AG09309 (cell line): Measurements from ENCODE around the gene GAB1.

Experiments
- DNase-seq: peaks from one replicate; pipeline ENCODE4 v3.0.0-alpha.2; 2010; ENCODE audit warnings: low read depth
- H3K4me3 ChIP-seq: 2 replicates; pipeline ENCODE4 v1.5.1; 2011; ENCODE audit warnings: mild to moderate bottlenecking, low read depth, low read length, moderate library complexity; ENCODE audit not compliant: control insufficient read depth
- TF ChIP-seq, protein P1 (sequence below): IDR thresholded peaks from 2 replicates; pipeline ENCODE4 v1.5.1; 2011; ENCODE audit warnings: mild to moderate bottlenecking, low read depth, low read length, inconsistent platforms; ENCODE audit not compliant: insufficient read depth, control insufficient read depth; ENCODE audit errors: missing control alignments

The GAB1 gene

DNA sequence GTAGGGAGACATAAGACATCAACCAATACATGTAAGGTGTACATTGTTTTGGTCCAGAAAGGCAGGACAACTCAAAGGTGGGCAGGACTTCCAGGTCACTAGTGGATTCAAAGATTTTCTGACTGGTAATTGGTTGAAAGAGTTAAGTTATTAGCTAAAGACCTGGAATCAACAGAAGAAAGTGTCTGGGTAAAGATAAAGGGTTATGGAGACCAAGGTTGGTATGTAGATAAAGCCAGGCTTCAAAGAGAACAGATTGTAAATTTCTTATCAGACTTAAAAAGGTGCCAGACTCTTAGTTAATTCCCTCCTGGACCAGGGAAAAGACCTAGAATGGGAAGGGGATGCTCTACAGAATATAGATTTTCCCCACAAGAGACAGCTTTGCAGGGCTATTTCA, 28.3 kb upstream of the GAB1 start:
- no peak overlapping the region for H3K4me3 ChIP-seq
- TF ChIP-seq, protein P1, sequence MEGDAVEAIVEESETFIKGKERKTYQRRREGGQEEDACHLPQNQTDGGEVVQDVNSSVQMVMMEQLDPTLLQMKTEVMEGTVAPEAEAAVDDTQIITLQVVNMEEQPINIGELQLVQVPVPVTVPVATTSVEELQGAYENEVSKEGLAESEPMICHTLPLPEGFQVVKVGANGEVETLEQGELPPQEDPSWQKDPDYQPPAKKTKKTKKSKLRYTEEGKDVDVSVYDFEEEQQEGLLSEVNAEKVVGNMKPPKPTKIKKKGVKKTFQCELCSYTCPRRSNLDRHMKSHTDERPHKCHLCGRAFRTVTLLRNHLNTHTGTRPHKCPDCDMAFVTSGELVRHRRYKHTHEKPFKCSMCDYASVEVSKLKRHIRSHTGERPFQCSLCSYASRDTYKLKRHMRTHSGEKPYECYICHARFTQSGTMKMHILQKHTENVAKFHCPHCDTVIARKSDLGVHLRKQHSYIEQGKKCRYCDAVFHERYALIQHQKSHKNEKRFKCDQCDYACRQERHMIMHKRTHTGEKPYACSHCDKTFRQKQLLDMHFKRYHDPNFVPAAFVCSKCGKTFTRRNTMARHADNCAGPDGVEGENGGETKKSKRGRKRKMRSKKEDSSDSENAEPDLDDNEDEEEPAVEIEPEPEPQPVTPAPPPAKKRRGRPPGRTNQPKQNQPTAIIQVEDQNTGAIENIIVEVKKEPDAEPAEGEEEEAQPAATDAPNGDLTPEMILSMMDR, result no peak
- DNase-seq, result no peak

DNA sequence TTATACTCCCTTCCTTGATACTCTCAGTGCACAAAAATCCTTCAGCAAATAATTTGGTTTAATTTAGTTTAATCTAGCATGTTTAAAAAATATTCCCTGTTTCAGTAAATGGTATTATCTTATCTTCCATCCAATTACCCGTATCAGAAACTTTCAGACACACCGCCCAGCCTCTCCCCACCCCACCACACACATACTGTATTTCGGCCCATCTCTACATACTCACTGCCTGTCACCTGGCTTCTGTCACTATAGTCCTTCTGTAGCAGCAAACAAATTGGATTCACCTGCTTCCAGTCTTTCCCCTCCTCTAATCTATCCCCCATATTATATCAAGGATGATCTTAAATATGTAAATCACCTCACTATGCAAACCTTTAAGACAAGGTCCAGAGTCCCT, 24.8 kb upstream of the GAB1 start:
- TF ChIP-seq, protein P1, result no peak
- DNase-seq, result no peak
- no peak overlapping the region for H3K4me3 ChIP-seq

DNA sequence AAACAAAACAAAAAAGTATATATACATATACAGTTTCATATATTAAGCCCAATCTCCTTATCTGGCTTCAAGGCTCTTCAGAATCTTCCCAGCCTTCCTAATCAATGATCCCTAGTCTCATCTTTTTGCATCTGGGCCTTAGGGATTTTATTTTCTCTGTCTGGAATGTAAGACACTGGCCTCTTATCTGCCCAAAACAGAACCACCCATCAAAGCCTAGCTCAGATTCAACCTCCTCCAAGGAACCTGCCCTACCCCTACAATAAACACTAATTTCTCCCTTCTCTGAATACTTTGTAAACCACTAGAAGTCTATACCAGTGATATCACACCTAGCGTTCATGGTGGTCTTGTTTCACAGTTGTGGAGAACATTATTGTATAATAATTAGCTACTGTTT, 23.2 kb upstream of the GAB1 start:
- DNase-seq, result no peak
- H3K4me3 ChIP-seq, result no peak overlapping the region
- TF ChIP-seq, protein P1, result no peak

DNA sequence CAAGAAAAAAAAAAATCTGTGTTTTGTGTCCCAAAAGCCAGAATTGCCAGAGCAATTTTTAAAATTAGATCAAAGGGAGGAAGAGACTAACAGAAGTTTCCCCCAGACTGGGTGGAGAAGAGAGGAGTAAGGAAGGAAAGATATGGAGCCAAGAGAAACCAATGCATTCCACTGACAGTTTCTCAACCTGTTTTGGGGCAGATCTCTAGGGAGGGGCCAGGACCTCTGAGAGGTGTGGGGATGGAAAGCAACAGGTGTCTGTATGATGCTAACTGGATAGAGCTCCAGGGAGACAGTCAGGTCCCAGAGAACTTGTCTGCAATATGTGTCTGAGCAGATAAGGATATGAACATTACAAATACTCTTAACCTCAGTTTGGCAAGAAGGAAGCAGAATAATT, 22.7 kb upstream of the GAB1 start:
- H3K4me3 ChIP-seq, result no peak overlapping the region
- no peak for DNase-seq
- TF ChIP-seq, protein P1, result no peak

DNA sequence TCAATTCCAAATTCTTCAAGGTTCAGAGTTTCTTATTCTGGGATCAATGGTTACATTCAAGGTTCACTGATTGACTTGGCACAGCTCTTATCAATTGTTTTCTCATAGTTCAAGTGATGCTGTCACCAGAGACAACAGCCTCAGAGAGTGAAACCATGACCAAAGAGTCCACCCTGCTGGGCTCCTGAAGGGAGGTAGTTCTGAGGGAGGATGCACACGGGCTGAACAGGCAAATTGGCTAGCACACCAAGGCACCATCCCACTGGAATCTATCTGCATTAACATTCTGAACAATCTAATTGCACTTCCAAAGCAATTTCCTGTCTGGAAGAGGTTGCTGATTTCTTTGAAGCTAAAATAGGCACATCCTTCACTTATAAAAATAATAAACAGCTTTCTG, 16.6 kb upstream of the GAB1 start:
- TF ChIP-seq, protein P1, result no peak
- no peak for DNase-seq
- no peak overlapping the region for H3K4me3 ChIP-seq

DNA sequence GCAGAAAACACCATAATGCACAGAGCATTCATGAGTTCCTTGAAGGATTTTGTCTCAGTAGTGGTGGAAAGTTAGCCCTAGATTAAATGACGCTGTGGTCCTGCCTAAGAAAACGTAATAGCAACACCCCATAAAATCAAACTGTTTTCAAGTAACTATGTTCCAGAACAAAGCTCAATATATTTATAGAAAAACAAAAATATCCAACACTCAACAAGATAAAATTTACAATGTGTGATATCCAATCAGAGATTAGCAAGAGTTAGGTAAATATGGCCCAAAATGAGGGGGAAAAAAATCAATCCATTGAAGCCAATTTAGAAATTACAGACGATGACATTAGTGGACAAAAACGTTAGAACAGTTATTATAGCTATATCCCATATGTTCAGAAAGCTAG, 9.9 kb upstream of the GAB1 start:
- TF ChIP-seq, protein P1, result no peak
- DNase-seq, result no peak
- H3K4me3 ChIP-seq, result no peak overlapping the region

DNA sequence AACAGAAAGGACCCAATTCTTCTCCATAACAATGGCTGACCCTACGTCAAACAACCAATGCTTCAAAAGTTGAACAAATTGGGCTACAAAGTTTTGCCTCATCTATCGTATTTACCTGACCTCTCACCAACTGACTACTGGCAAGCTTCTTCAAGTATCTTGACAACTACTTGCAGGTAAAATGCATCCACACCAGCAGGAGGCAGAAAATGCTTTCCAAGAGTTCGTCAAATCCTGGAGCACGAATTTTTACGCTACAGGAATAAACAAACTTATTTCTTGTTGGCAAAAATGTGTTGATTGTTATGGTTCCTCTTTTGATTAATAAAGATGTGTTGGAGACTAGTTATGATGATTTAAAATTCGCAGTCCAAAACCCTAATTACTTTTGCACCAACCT, 6.7 kb upstream of the GAB1 start:
- DNase-seq, result no peak
- TF ChIP-seq, protein P1, result no peak

More for the DNA sequence above, 6.7 kb upstream of the GAB1 start:
- no peak overlapping the region for H3K4me3 ChIP-seq
